ENCODE results near the gene STK25. TPM values are rescaled to one million over a fixed set of nuclear protein-coding genes. Genes with fewer than 3 reads are reported as not detected.
"Not testable (repeated sequence)": the region's sequence is repeated elsewhere in the genome, so short reads cannot be mapped to it uniquely, and the experiment has no call there.

The STK25 gene
- total RNA-seq, 1 donor from 2014 or later: 158 TPM

GRCh38 chr2:241506793-241507429 lies 1.5 kb downstream of the STK25 start:
- H3K27me3 Mint-ChIP-seq (ENCODE audit: low read depth): no peaks in the 10 kb centered on the region
- TF ChIP-seq CTCF (IDR thresholded peaks at IDR 0.05): no peak
- peaks cover 30% of the 10 kb centered on the region for H3K4me1 Mint-ChIP-seq (ENCODE audit: low read depth)
- H3K36me3 Mint-ChIP-seq (ENCODE audit: low read depth): no peaks in the 10 kb centered on the region
- DNase-seq (ENCODE audit: low spot score): no peak
- no peaks in the 10 kb centered on the region for H3K9me3 Mint-ChIP-seq (ENCODE audit: low read depth)
- H3K4me3 Mint-ChIP-seq (ENCODE audit: unreplicated experiment): peak overlapping the region; percentile 85
- H3K27ac Mint-ChIP-seq (ENCODE audit: unreplicated experiment): peak overlapping the region; percentile 82

- H3K27me3 Mint-ChIP-seq (ENCODE audit: low read depth); H3K36me3 Mint-ChIP-seq (ENCODE audit: low read depth); H3K9me3 Mint-ChIP-seq (ENCODE audit: low read depth); DNase-seq (ENCODE audit: low spot score): not testable (repeated sequence)
- Mint-ChIP-seq H3K4me1 (ENCODE audit: low read depth) (peaks cover 30% of the 10 kb centered on the region), H3K27ac (ENCODE audit: unreplicated experiment) (peak overlapping the region; percentile 45), H3K4me3 (ENCODE audit: unreplicated experiment) (peak overlapping the region; percentile 85)
Observed at GRCh38 chr2:241506317-241506716, 2.1 kb downstream of the STK25 start.

- Mint-ChIP-seq H3K4me3 (ENCODE audit: unreplicated experiment) (no peak overlapping the region), H3K4me1 (ENCODE audit: low read depth) (peaks cover 30% of the 10 kb centered on the region), H3K27ac (ENCODE audit: unreplicated experiment) (peak overlapping the region; percentile 27), H3K27me3 (ENCODE audit: low read depth) (no peaks in the 10 kb centered on the region), H3K9me3 (ENCODE audit: low read depth) (no peaks in the 10 kb centered on the region), H3K36me3 (ENCODE audit: low read depth) (no peaks in the 10 kb centered on the region)
- DNase-seq (ENCODE audit: low spot score): no peak
- TF ChIP-seq CTCF (IDR thresholded peaks at IDR 0.05): no peak
Observed at GRCh38 chr2:241505781-241506201, 2.6 kb downstream of the STK25 start.

- TF ChIP-seq CTCF (IDR thresholded peaks at IDR 0.05): no peak
- Mint-ChIP-seq H3K9me3 (ENCODE audit: low read depth) (no peaks in the 10 kb centered on the region), H3K36me3 (ENCODE audit: low read depth) (no peaks in the 10 kb centered on the region), H3K27ac (ENCODE audit: unreplicated experiment) (peak overlapping the region; percentile 27), H3K4me3 (ENCODE audit: unreplicated experiment) (no peak overlapping the region), H3K27me3 (ENCODE audit: low read depth) (no peaks in the 10 kb centered on the region), H3K4me1 (ENCODE audit: low read depth) (peaks cover 30% of the 10 kb centered on the region)
- DNase-seq (ENCODE audit: low spot score): peak; percentile 75
Observed at GRCh38 chr2:241505086-241505780, 3.2 kb downstream of the STK25 start.

- DNase-seq (ENCODE audit: low spot score): no peak
- Mint-ChIP-seq H3K4me3 (ENCODE audit: unreplicated experiment) (no peak overlapping the region), H3K27ac (ENCODE audit: unreplicated experiment) (no peak overlapping the region), H3K9me3 (ENCODE audit: low read depth) (no peaks in the 10 kb centered on the region), H3K36me3 (ENCODE audit: low read depth) (no peaks in the 10 kb centered on the region), H3K4me1 (ENCODE audit: low read depth) (peaks cover 22% of the 10 kb centered on the region), H3K27me3 (ENCODE audit: low read depth) (no peaks in the 10 kb centered on the region)
- TF ChIP-seq CTCF (IDR thresholded peaks at IDR 0.05): no peak
Observed at GRCh38 chr2:241503776-241504392, 4.5 kb downstream of the STK25 start.

Measured in chondrocyte (in vitro differentiated cells).